ENCODE data around the gene ZNF764. TPM values are rescaled to one million over a fixed set of nuclear protein-coding genes. Genes with fewer than 3 reads are reported as not detected.

Gene ZNF764
- total and polyA plus RNA-seq, 9 of the 15 experiments (the other 6 are each of a cell fraction or from before 2014, with no cell fraction given) = 0.69 to 10.1 (median 4.1) TPM

DNA sequence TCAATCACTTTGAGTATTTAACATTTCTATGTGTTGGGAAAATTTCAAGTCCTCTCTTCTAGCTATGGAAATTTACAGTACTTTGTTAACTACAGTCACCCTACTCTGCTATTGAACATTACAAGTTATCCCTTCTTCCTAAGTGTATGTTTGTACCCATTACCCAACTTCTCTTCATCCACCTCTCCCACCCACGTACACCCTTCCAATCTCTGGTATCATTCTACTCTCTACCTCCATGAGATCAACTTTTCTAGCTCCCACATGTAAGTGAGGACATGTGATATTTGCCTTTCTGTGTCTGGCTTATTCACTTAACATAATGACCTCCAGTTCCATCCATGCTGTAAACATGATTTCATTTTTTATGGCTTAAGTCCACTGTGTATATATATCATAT, 16.5 kb upstream of the ZNF764 start:
- no peak overlapping the region for H3K4me3 ChIP-seq
- no TSS peak for BruUV-seq (replicated peaks)
- no peaks in the 10 kb centered on the region for H3K9me3 ChIP-seq (replicated peaks; ENCODE audit: control insufficient read depth, insufficient read depth, low read depth, low read length)
- in situ Hi-C loops (cut with MboI) (no loop called here), intact Hi-C loops (cut with micrococcal nuclease) (no loop called here)
- no peak overlapping the region for H2AFZ ChIP-seq (ENCODE audit: low read depth, low read length)
- H3K4me2 ChIP-seq (ENCODE audit: insufficient read depth, low read length) = peak overlapping the region; percentile 43
- H4K20me1 ChIP-seq (replicated peaks; ENCODE audit: control insufficient read depth, insufficient read depth, low read length) = no peaks in the 10 kb centered on the region
- FAIRE-seq (peak; percentile 56), DNase-seq (ENCODE audit: extremely low read depth in 1 of 4, low spot score in 3 of 4) (no peak), ATAC-seq (no peak)
- peaks cover 11 to 35% of the 10 kb centered on the region in 2 experiments; a peak in 4 of 5 replicates for H3K4me1 ChIP-seq (replicated peaks in 1 of 2; ENCODE audit: control insufficient read depth in 2 of 2, insufficient read depth in 2 of 2, low read length in 2 of 2)
- peaks cover 38% of the 10 kb centered on the region for H3K79me2 ChIP-seq (ENCODE audit: control insufficient read depth, insufficient read depth, low read length)
- 0 out of 4 replicates have a peak overlapping the region, but pooled peaks of 1 of the 2 experiments have one; percentile 20 for H3K9ac ChIP-seq (ENCODE audit: insufficient read depth in 1 of 2, low read depth in 2 of 2, low read length in 2 of 2)
- H3K36me3 ChIP-seq (ENCODE audit: control insufficient read depth, insufficient read depth, low read length) = peaks cover 29% of the 10 kb centered on the region; the same call in 2 of the 3 replicates
- no peak for TF ChIP-seq CHD2 (IDR thresholded peaks at IDR 0.05; ENCODE audit: low read depth, low read length)
- peak; percentile 68 for TF ChIP-seq EGR1 (conservative IDR thresholded peaks at IDR 0.05)
- TF ChIP-seq ETV5 (CRISPR knock-in tag; IDR thresholded peaks at IDR 0.05; ENCODE audit: low read depth) = no peak
- CTCF ChIA-PET (ENCODE audit: low intra/inter-chr PET ratio) = no interaction called here
- H3K27ac ChIP-seq (ENCODE audit: extremely low read depth, low read depth, low read length) = peak overlapping the region; percentile 19
- H3K9me1 ChIP-seq (ENCODE audit: control insufficient read depth, insufficient read depth, low read length) = no peaks in the 10 kb centered on the region
- 11% methylated on average over 1 of the region's 1 CpG for WGBS (ENCODE audit: insufficient coverage, low coverage, missing lambda C conversion rate)
- H3K27me3 ChIP-seq (ENCODE audit: control insufficient read depth in 2 of 2, insufficient read depth in 2 of 2, low read length in 2 of 2) = no peaks in the 10 kb centered on the region
- POLR2A ChIA-PET = interaction anchor here (0.9 to 1.3 kb wide), 2 partner anchors 8 to 11 kb away, joined by 3 to 5 read pairs; partner anchors contain the start of gene ZNF785

DNA sequence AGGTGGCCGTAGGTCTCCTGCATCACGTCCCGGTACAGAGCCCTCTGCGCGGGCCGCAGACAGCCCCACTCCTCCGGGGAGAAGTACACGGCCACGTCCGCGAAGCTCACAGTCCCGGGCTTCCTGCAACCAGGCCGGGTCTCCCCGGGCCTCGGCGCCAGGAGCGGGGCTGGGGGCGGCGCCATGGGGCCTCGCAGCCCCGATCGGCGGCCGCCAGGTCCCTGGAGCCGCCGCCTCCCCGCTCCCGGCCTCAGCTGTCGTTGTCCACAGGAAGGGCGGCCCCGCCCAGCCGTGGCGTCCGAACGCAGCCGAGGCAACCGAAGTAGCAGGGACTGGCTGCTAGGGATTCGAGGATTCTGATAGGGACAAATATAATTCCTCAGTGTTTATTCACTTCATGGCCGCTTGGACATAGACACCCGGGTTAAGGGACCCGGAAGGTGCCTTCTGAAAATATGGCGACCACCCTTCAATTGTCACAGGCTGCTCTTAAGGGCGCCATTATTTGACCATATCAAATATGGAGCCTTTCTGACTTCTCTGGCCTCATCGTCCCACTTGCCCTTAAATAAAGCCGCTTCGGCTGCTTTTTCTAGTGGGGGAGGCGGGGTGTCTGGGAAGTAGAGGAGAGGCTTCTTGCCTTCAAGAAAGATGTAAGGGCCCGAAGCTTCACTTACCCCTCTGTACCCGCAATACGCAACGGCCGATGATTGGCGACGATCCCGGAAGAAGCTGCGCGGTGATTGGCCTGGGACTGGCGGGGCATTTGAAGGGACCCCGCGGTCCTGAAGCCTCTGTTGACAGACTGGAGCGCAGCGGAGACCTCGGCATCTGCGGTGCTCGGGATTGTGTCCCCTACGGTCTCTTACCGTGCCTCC, 13.5 kb upstream of the ZNF764 start, which contains the start of gene ZNF688:
ZNF688 (minus strand) TSS at position 270 of the 878 bp plus-strand sequence; CDS start at position 185, 85 bp downstream.
- WGBS (ENCODE audit: insufficient coverage, low coverage, missing lambda C conversion rate) = 1% methylated on average over 59 of the region's 67 CpGs
- peaks cover 4% of the 10 kb centered on the region; the same call in 1 of the 3 replicates for H3K36me3 ChIP-seq (ENCODE audit: control insufficient read depth, insufficient read depth, low read length)
- peaks cover 17 to 36% of the 10 kb centered on the region in 2 experiments for H3K4me1 ChIP-seq (replicated peaks in 1 of 2; ENCODE audit: control insufficient read depth in 2 of 2, insufficient read depth in 2 of 2, low read length in 2 of 2)
- peak within 1 kb of the TSS; percentile 71 to 93 for H3K9ac ChIP-seq (ENCODE audit: insufficient read depth in 1 of 2, low read depth in 2 of 2, low read length in 2 of 2)
- DNase-seq (ENCODE audit: extremely low read depth in 1 of 4, low spot score in 3 of 4) (peak; percentile 92 to 97 (median 94)), ATAC-seq (peak; percentile 88), FAIRE-seq (peak; percentile 86)
- H3K4me3 ChIP-seq = peak within 1 kb of the TSS; percentile 65
- peak within 1 kb of the TSS; percentile 88 for H2AFZ ChIP-seq (ENCODE audit: low read depth, low read length)
- BruUV-seq (replicated peaks) = no TSS peak
- no peaks in the 10 kb centered on the region for H3K9me3 ChIP-seq (replicated peaks; ENCODE audit: control insufficient read depth, insufficient read depth, low read depth, low read length)
- H3K27me3 ChIP-seq (ENCODE audit: control insufficient read depth in 2 of 2, insufficient read depth in 2 of 2, low read length in 2 of 2) = no peaks in the 10 kb centered on the region
- ChIA-PET POLR2A (interaction anchor here (0.5 to 2.8 kb wide), 17 partner anchors 8 to 1198 kb away, joined by 3 to 28 read pairs (median 4); partner anchors contain the start of genes PRR14, SEPHS2, STX4 and ZNF689), CTCF (ENCODE audit: low intra/inter-chr PET ratio) (no interaction called here)
- intact Hi-C loops (cut with micrococcal nuclease) = loop anchor here (1.0 kb wide), 1 partner anchor 35 kb away; no protein-coding TSS in a partner anchor
- peaks cover 38% of the 10 kb centered on the region for H3K79me2 ChIP-seq (ENCODE audit: control insufficient read depth, insufficient read depth, low read length)
- in situ Hi-C loops (cut with MboI) = no loop called here
- H3K27ac ChIP-seq (ENCODE audit: extremely low read depth, low read depth, low read length) = peak within 1 kb of the TSS; percentile 83
- peak within 1 kb of the TSS; percentile 92 for H3K4me2 ChIP-seq (ENCODE audit: insufficient read depth, low read length)
- no peaks in the 10 kb centered on the region for H3K9me1 ChIP-seq (ENCODE audit: control insufficient read depth, insufficient read depth, low read length)
- H4K20me1 ChIP-seq (replicated peaks; ENCODE audit: control insufficient read depth, insufficient read depth, low read length) = no peaks in the 10 kb centered on the region
- TF ChIP-seq, protein P1, sequence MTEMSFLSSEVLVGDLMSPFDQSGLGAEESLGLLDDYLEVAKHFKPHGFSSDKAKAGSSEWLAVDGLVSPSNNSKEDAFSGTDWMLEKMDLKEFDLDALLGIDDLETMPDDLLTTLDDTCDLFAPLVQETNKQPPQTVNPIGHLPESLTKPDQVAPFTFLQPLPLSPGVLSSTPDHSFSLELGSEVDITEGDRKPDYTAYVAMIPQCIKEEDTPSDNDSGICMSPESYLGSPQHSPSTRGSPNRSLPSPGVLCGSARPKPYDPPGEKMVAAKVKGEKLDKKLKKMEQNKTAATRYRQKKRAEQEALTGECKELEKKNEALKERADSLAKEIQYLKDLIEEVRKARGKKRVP (CRISPR knock-in tag; IDR thresholded peaks at IDR 0.05) = no peak
- TF ChIP-seq GATA2 (CRISPR knock-in tag; IDR thresholded peaks at IDR 0.05) (no peak), THRAP3 (IDR thresholded peaks at IDR 0.05; ENCODE audit: borderline replicate concordance) (no peak), BRF1 (IDR thresholded peaks at IDR 0.05; ENCODE audit: borderline replicate concordance, extremely low read depth, insufficient read length) (no peak), SAFB (IDR thresholded peaks at IDR 0.05; ENCODE audit: borderline replicate concordance, low read depth, low read length) (no peak), NCOA1 (IDR thresholded peaks at IDR 0.05; ENCODE audit: low read depth) (no peak)

Measured in K562 (cell line).